Activated naive CD8-positive, alpha-beta T cell treated with anti-CD3 and anti-CD28 coated beads, Interleukin-2, amount 10 ng/mL, durations not matched to agents 7 days and 5 days (primary cell): Measurements from ENCODE around the gene LY6G6F. TPM values are rescaled to one million over a fixed set of nuclear protein-coding genes. Genes with fewer than 3 reads are reported as not detected.

Experiments
- ATAC-seq: fragments of 150-1000 bp; cut with Tn5 transposase; one replicate; pipeline ENCODE4 v1.10.0; 2021; ENCODE audit warnings: low read depth, moderate library complexity
- POLR2A ChIA-PET: fragments of 350-600 bp; sonication (Branson Sonifier 250); formaldehyde crosslinking; loops from one replicate; lab custom pipeline; 2021; ENCODE audit warnings: antibody characterized with exemption; lab: Charles Lee
- DNase-seq: peaks from one replicate; pipeline ENCODE4 v3.0.0; 2021
- H3K27ac Mint-ChIP-seq: one replicate; pipeline ENCODE4 v1.8.0; 2022; ENCODE audit warnings: mild to moderate bottlenecking, mixed read lengths
- H3K27me3 Mint-ChIP-seq: one replicate; pipeline ENCODE4 v1.8.0; 2022; ENCODE audit warnings: mild to moderate bottlenecking, moderate library complexity, mixed read lengths
- H3K36me3 Mint-ChIP-seq: one replicate; pipeline ENCODE4 v1.8.0; 2021; ENCODE audit warnings: mild to moderate bottlenecking, mixed read lengths
- H3K4me1 Mint-ChIP-seq: one replicate; pipeline ENCODE4 v1.8.0; 2021; ENCODE audit warnings: mixed read lengths
- H3K4me3 Mint-ChIP-seq: one replicate; pipeline ENCODE4 v1.8.0; 2022; ENCODE audit warnings: mild to moderate bottlenecking, moderate library complexity, mixed read lengths
- H3K9me3 Mint-ChIP-seq: one replicate; pipeline ENCODE4 v1.8.0; 2021; ENCODE audit warnings: mixed read lengths
- total RNA-seq, 2 experiments: library from RNA; stranded (reverse); gene quantifications; one replicate each; pipeline ENCODE4 v1.2.3, GENCODE V29; 2021

LY6G6F gene
- total RNA-seq, 2 experiments from 2014 or later: not detected

- H3K27me3 Mint-ChIP-seq: peaks cover 17% of the 10 kb centered on the region
- no peaks in the 10 kb centered on the region for H3K36me3 Mint-ChIP-seq
- DNase-seq: no peak
- ATAC-seq: no peak
- no peaks in the 10 kb centered on the region for H3K9me3 Mint-ChIP-seq
- no peak overlapping the region for H3K4me3 Mint-ChIP-seq
- POLR2A ChIA-PET: interaction anchor here (0.8 to 1.0 kb wide), 3 partner anchors 9 to 26 kb away, joined by 3 to 7 read pairs (median 3); partner anchors contain the start of genes ABHD16A, MPIG6B and MSH5
- H3K27ac Mint-ChIP-seq: peak overlapping the region; percentile 25
- H3K4me1 Mint-ChIP-seq: peaks cover 15% of the 10 kb centered on the region
These were observed 7.5 kb downstream of the LY6G6F start for GRCh38 chr6:31713991-31714684.

GRCh38 chr6:31715022-31715958, 8.6 kb downstream of the LY6G6F start, which contains the start of gene LY6G6D:
TSS of gene LY6G6D (plus strand) at chr6:31715348. CDS start at chr6:31715356, 8 bp downstream.
- ATAC-seq: no peak
- POLR2A ChIA-PET: interaction anchor here (0.6 to 1.4 kb wide), 2 partner anchors 9 to 257 kb away, joined by 3 to 4 read pairs; partner anchors contain the start of genes DXO and LY6G6F
- no peaks in the 10 kb centered on the region for H3K36me3 Mint-ChIP-seq
- no peak within 1 kb of the TSS for H3K4me3 Mint-ChIP-seq
- DNase-seq: no peak
- H3K27ac Mint-ChIP-seq: no peak within 1 kb of the TSS
- peaks cover 20% of the 10 kb centered on the region for H3K27me3 Mint-ChIP-seq
- peaks cover 15% of the 10 kb centered on the region for H3K4me1 Mint-ChIP-seq
- no peaks in the 10 kb centered on the region for H3K9me3 Mint-ChIP-seq

GRCh38 chr6:31717499-31718222, 11.0 kb downstream of the LY6G6F start:
- DNase-seq (no peak), ATAC-seq (no peak)
- H3K9me3 Mint-ChIP-seq: no peaks in the 10 kb centered on the region
- POLR2A ChIA-PET: interaction anchor here (0.5 to 0.6 kb wide), 2 partner anchors 13 to 64 kb away, joined by 3 to 4 read pairs; no protein-coding TSS in a partner anchor
- peaks cover 14% of the 10 kb centered on the region for H3K27me3 Mint-ChIP-seq
- H3K4me1 Mint-ChIP-seq: peaks cover 2% of the 10 kb centered on the region
- H3K36me3 Mint-ChIP-seq: no peaks in the 10 kb centered on the region
- H3K27ac Mint-ChIP-seq: no peak overlapping the region
- no peak overlapping the region for H3K4me3 Mint-ChIP-seq

- DNase-seq (no peak), ATAC-seq (no peak)
- Mint-ChIP-seq H3K27ac (no peak overlapping the region), H3K36me3 (no peaks in the 10 kb centered on the region), H3K9me3 (no peaks in the 10 kb centered on the region), H3K4me3 (no peak overlapping the region), H3K27me3 (peaks cover 11% of the 10 kb centered on the region), H3K4me1 (peaks cover 4% of the 10 kb centered on the region)
- POLR2A ChIA-PET: interaction anchor here (0.6 kb wide), 1 partner anchor 14 kb away, joined by 3 read pairs; no protein-coding TSS in a partner anchor
These were observed 11.6 kb downstream of the LY6G6F start for GRCh38 chr6:31718265-31718664.

GRCh38 chr6:31719001-31719400, 12.3 kb downstream of the LY6G6F start:
- Mint-ChIP-seq H3K4me1 (peaks cover 5% of the 10 kb centered on the region), H3K27ac (no peak overlapping the region), H3K27me3 (peaks cover 9% of the 10 kb centered on the region), H3K36me3 (no peaks in the 10 kb centered on the region), H3K4me3 (no peak overlapping the region), H3K9me3 (no peaks in the 10 kb centered on the region)
- ATAC-seq: no peak
- DNase-seq: no peak
- POLR2A ChIA-PET: no interaction called here

GRCh38 chr6:31720196-31720770, 13.6 kb downstream of the LY6G6F start:
- Mint-ChIP-seq H3K9me3 (no peaks in the 10 kb centered on the region), H3K36me3 (no peaks in the 10 kb centered on the region), H3K27ac (no peak overlapping the region), H3K4me3 (no peak overlapping the region), H3K4me1 (peaks cover 10% of the 10 kb centered on the region), H3K27me3 (peaks cover 6% of the 10 kb centered on the region)
- POLR2A ChIA-PET: interaction anchor here (1.6 kb wide), 1 partner anchor 17 kb away, joined by 3 read pairs; the partner anchor contains the start of gene ABHD16A
- no peak for DNase-seq
- ATAC-seq: no peak

- ATAC-seq: no peak
These were observed 14.8 kb downstream of the LY6G6F start, which contains the start of gene LY6G6C for GRCh38 chr6:31721351-31722020. TSS of gene LY6G6C (minus strand) at chr6:31721746. CDS start at chr6:31721679, 67 bp downstream.

GRCh38 chr6:31722173-31722572, 15.5 kb downstream of the LY6G6F start:
- POLR2A ChIA-PET: interaction anchor here (0.7 to 2.6 kb wide), 5 partner anchors 8 to 498 kb away, joined by 3 to 8 read pairs (median 7); partner anchors contain the start of gene MSH5
- peak overlapping the region; percentile 42 for H3K27ac Mint-ChIP-seq
- H3K27me3 Mint-ChIP-seq: peaks cover 6% of the 10 kb centered on the region
- DNase-seq (no peak), ATAC-seq (no peak)
- H3K4me1 Mint-ChIP-seq: peaks cover 27% of the 10 kb centered on the region
- H3K9me3 Mint-ChIP-seq: no peaks in the 10 kb centered on the region
- H3K36me3 Mint-ChIP-seq: peaks cover 16% of the 10 kb centered on the region
- no peak overlapping the region for H3K4me3 Mint-ChIP-seq

More at GRCh38 chr6:31721351-31722020, 14.8 kb downstream of the LY6G6F start, which contains the start of gene LY6G6C:
- Mint-ChIP-seq H3K4me3 (no peak within 1 kb of the TSS), H3K9me3 (no peaks in the 10 kb centered on the region), H3K27me3 (peaks cover 6% of the 10 kb centered on the region), H3K36me3 (peaks cover 10% of the 10 kb centered on the region), H3K4me1 (peaks cover 20% of the 10 kb centered on the region), H3K27ac (peak within 1 kb of the TSS; percentile 42)
- POLR2A ChIA-PET: interaction anchor here (0.8 to 1.6 kb wide), 2 partner anchors 18 to 19 kb away, joined by 3 read pairs; partner anchors contain the start of genes ABHD16A and MSH5
- no peak for DNase-seq

- Mint-ChIP-seq H3K4me3 (peak within 1 kb of the TSS; percentile 69), H3K27ac (peak within 1 kb of the TSS; percentile 85)
These were observed 16.7 kb downstream of the LY6G6F start, which contains the start of gene MPIG6B for GRCh38 chr6:31723245-31723979. TSS of gene MPIG6B (plus strand) at chr6:31723373. CDS start at chr6:31723384, 11 bp downstream.

GRCh38 chr6:31723980-31724691, 17.5 kb downstream of the LY6G6F start:
- ATAC-seq (no peak), DNase-seq (no peak)
- H3K27ac Mint-ChIP-seq: peak overlapping the region; percentile 85
- peaks cover 16% of the 10 kb centered on the region for H3K36me3 Mint-ChIP-seq
- peak overlapping the region; percentile 69 for H3K4me3 Mint-ChIP-seq
- H3K27me3 Mint-ChIP-seq: peaks cover 3% of the 10 kb centered on the region
- POLR2A ChIA-PET: interaction anchor here (1.0 to 9.4 kb wide), 7 partner anchors 10 to 103 kb away, joined by 3 to 137 read pairs (median 4); partner anchors contain the start of genes ABHD16A, CLIC1, GPANK1 and HSPA1B
- no peaks in the 10 kb centered on the region for H3K9me3 Mint-ChIP-seq
- H3K4me1 Mint-ChIP-seq: peaks cover 39% of the 10 kb centered on the region

More at GRCh38 chr6:31723245-31723979, 16.7 kb downstream of the LY6G6F start, which contains the start of gene MPIG6B:
- H3K9me3 Mint-ChIP-seq: no peaks in the 10 kb centered on the region
- POLR2A ChIA-PET: interaction anchor here (0.9 to 9.4 kb wide), 9 partner anchors 9 to 104 kb away, joined by 3 to 137 read pairs (median 4); partner anchors contain the start of genes ABHD16A, CLIC1, GPANK1 and HSPA1B
- peak; percentile 55 for ATAC-seq
- DNase-seq: peak; percentile 51
- peaks cover 3% of the 10 kb centered on the region for H3K27me3 Mint-ChIP-seq
- H3K36me3 Mint-ChIP-seq: peaks cover 16% of the 10 kb centered on the region
- H3K4me1 Mint-ChIP-seq: peaks cover 35% of the 10 kb centered on the region
